SK-N-SH treated with all-trans-retinoic acid at 6 μM for 48 hours (cell line): ENCODE results near the gene TEX14.

ENCODE experiments used
- ATAC-seq: fragments of 200-7000 bp; cut with Tn5 transposase; 3 replicates; pipeline ENCODE4 v1.9.1; 2020; ENCODE audit warnings: mild to moderate bottlenecking, moderate library complexity
- ARNTL ChIP-seq: fragments of 450-650 bp; formaldehyde crosslinking; IDR thresholded peaks from 2 replicates; pipeline ENCODE4 v1.5.0; 2020; ENCODE audit warnings: low read depth, mild to moderate bottlenecking, moderate library complexity, borderline replicate concordance
- BACH2 ChIP-seq: fragments of 250-450 bp; sonication (Bioruptor Pico); IDR thresholded peaks from 2 replicates; pipeline ENCODE4 v1.9.0; 2021; ENCODE audit warnings: mild to moderate bottlenecking, borderline replicate concordance
- CSDC2 ChIP-seq: fragments of 250-450 bp; sonication (Bioruptor Pico); IDR thresholded peaks from 2 replicates; pipeline ENCODE4 v1.5.0; 2020; ENCODE audit warnings: mild to moderate bottlenecking, moderate library complexity
- GLIS3 ChIP-seq: fragments of 250-450 bp; sonication (Bioruptor Pico); IDR thresholded peaks from 2 replicates; pipeline ENCODE4 v1.5.0; 2020; ENCODE audit warnings: mild to moderate bottlenecking, moderate library complexity
- ISL1 ChIP-seq: fragments of 250-450 bp; sonication (Bioruptor Pico); IDR thresholded peaks from 2 replicates; pipeline ENCODE4 v2.1.2; 2022; ENCODE audit warnings: mild to moderate bottlenecking, moderate library complexity
- OSR1 ChIP-seq: fragments of 250-450 bp; sonication (Bioruptor Pico); IDR thresholded peaks from 2 replicates; pipeline ENCODE4 v1.8.0; 2022; ENCODE audit warnings: moderate library complexity, mild to moderate bottlenecking, inconsistent platforms
- PATZ1 ChIP-seq: fragments of 250-450 bp; sonication (Bioruptor Pico); IDR thresholded peaks from 2 replicates; pipeline ENCODE4 v1.8.0; 2020; ENCODE audit warnings: mild to moderate bottlenecking, moderate library complexity, borderline replicate concordance
- POU6F1 ChIP-seq: fragments of 250-450 bp; sonication (Bioruptor Pico); IDR thresholded peaks from 2 replicates; pipeline ENCODE4 v1.8.0; 2021; ENCODE audit warnings: low read depth, mild to moderate bottlenecking, moderate library complexity, borderline replicate concordance
- PPARA ChIP-seq: fragments of 250-450 bp; sonication (Bioruptor Pico); IDR thresholded peaks from 2 replicates; pipeline ENCODE4 v1.5.0; 2020; ENCODE audit warnings: mild to moderate bottlenecking, borderline replicate concordance
- RARB ChIP-seq: fragments of 250-450 bp; sonication (Bioruptor Pico); IDR thresholded peaks from 2 replicates; pipeline ENCODE4 v1.8.0; 2021; ENCODE audit warnings: mild to moderate bottlenecking, moderate library complexity
- SNAI2 ChIP-seq: fragments of 250-450 bp; sonication (Bioruptor Pico); IDR thresholded peaks from 2 replicates; pipeline ENCODE4 v1.5.0; 2020; ENCODE audit warnings: mild to moderate bottlenecking, moderate library complexity
- TCF4 ChIP-seq: fragments of 250-450 bp; sonication (Bioruptor Pico); IDR thresholded peaks from 2 replicates; pipeline ENCODE4 v1.8.0; 2021; ENCODE audit warnings: mild to moderate bottlenecking, moderate library complexity, borderline replicate concordance
- TOX ChIP-seq: fragments of 250-450 bp; sonication (Bioruptor Pico); IDR thresholded peaks from 2 replicates; pipeline ENCODE4 v1.8.0; 2021; ENCODE audit warnings: mild to moderate bottlenecking, moderate library complexity, borderline replicate concordance
- TSHZ2 ChIP-seq: fragments of 250-450 bp; sonication (Bioruptor Pico); IDR thresholded peaks from 2 replicates; pipeline ENCODE4 v1.5.0; 2020; ENCODE audit warnings: mild to moderate bottlenecking, moderate library complexity
- ZFP30 ChIP-seq: fragments of 450-650 bp; formaldehyde crosslinking; IDR thresholded peaks from 2 replicates; pipeline ENCODE4 v1.5.0; 2022; ENCODE audit warnings: mild to moderate bottlenecking, moderate library complexity
- ZNF565 ChIP-seq: fragments of 450-650 bp; formaldehyde crosslinking; conservative IDR thresholded peaks from 2 replicates; pipeline ENCODE4 v1.5.0; 2020; ENCODE audit warnings: low read depth, mild to moderate bottlenecking, moderate library complexity
- ZNF70 ChIP-seq: fragments of 450-650 bp; formaldehyde crosslinking; IDR thresholded peaks from 2 replicates; pipeline ENCODE4 v1.5.0; 2020; ENCODE audit warnings: mild to moderate bottlenecking, moderate library complexity
- ZNF8 ChIP-seq: fragments of 450-650 bp; formaldehyde crosslinking; IDR thresholded peaks from 2 replicates; pipeline ENCODE4 v1.5.0; 2020; ENCODE audit warnings: mild to moderate bottlenecking, moderate library complexity
- TF ChIP-seq, protein P1 (sequence below): fragments of 250-450 bp; sonication (Bioruptor Pico); IDR thresholded peaks from 2 replicates; pipeline ENCODE4 v1.5.1; 2020; ENCODE audit warnings: low read depth, mild to moderate bottlenecking, moderate library complexity

The TEX14 gene

DNA sequence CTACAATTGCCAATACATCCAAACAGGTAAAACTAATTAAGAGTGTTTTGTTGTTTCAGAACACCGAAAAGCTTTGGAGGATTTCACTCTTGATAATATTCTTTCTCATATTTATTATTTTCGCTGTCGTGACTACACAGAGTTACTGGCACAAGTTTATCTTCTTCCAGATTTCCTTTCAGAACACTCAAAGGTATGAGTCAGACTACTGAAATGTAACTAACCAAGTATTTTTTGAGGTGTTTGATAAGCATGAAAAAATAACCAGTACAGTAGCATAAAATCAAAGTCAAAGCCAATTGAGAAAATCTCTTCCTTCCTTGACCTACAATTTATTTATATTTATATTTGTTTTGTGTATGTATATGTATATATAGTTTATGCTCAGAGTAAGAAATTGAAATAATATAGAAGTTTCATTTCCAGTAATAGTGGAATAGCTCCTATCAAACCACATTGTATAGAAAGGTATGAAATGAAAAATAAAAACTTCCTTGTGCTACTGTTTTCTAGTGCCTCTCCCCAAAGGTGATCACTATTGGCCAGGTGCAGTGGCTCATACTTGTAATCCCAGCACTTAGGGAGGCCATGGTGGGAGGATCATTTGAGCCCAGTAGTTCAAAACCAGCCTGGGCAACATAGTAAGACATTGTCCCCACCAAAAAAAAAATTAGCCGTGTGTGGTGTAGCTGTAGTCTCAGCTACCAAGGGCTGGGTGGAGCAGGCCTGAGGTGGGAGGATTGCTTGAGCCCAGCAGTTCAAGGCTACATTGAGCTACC lies 11.5 kb upstream of the TEX14 start:
- TF ChIP-seq RARB (CRISPR knock-in tag) (no peak), ISL1 (CRISPR knock-in tag) (peak; percentile 72), ARNTL (CRISPR knock-in tag) (no peak)
- peak; percentile 73 for ATAC-seq

DNA sequence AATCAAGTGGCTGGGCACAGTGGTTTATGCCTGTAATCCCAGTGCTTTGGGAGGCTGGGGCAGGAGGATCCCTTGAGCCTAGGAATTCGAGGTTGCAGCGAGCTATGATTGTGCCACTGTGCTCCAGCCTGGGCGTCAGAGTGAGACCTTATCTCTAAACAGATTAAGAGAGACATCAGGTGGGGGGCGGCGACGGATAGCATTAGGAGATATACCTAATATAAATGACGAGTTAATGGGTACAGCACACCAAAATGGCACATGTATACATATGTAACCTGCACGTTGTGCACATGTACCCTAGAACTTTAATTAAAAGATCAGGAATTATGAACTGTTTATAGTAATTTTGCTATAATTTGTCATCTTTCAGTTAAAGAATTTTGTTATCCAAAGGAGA lies 10.9 kb upstream of the TEX14 start:
- no peak for TF ChIP-seq TOX
- TF ChIP-seq ZNF565: no peak
- no peak for TF ChIP-seq CSDC2 (CRISPR knock-in tag)
- no peak for TF ChIP-seq ZFP30 (CRISPR knock-in tag)
- no peak for TF ChIP-seq BACH2
- TF ChIP-seq ZNF8 (CRISPR knock-in tag): no peak
- TF ChIP-seq GLIS3 (CRISPR knock-in tag): no peak
- no peak for TF ChIP-seq OSR1 (CRISPR knock-in tag)
- TF ChIP-seq ARNTL (CRISPR knock-in tag): no peak
- no peak for TF ChIP-seq PATZ1 (CRISPR knock-in tag)
- no peak for TF ChIP-seq POU6F1 (CRISPR knock-in tag)
- TF ChIP-seq, protein P1, sequence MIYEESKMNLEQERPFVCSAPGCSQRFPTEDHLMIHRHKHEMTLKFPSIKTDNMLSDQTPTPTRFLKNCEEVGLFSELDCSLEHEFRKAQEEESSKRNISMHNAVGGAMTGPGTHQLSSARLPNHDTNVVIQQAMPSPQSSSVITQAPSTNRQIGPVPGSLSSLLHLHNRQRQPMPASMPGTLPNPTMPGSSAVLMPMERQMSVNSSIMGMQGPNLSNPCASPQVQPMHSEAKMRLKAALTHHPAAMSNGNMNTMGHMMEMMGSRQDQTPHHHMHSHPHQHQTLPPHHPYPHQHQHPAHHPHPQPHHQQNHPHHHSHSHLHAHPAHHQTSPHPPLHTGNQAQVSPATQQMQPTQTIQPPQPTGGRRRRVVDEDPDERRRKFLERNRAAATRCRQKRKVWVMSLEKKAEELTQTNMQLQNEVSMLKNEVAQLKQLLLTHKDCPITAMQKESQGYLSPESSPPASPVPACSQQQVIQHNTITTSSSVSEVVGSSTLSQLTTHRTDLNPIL: no peak
- TF ChIP-seq TCF4 (CRISPR knock-in tag): no peak
- TF ChIP-seq TSHZ2 (CRISPR knock-in tag): no peak
- ATAC-seq: no peak; the same call in 2 of the 3 replicates

DNA sequence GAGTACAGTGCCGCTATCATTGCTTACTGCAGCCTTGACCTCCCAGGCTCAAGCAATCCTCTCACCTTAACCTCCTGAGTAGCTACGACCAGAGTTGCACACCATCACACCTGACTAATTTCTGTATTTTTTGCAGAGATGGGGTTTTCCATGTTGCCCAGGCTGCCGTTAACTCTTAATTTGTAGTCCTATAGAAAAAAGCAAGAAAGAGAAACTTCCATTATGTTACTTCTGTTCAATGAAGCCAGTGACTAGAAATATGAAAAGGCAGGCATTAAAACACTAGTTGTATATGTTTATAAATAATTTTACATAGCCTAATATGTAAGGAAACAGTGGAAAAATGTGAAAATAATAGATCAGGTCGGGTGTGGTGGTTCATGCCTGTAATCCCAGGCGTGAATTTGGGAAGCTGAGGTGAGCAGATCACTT lies 10.2 kb upstream of the TEX14 start:
- ATAC-seq: no peak

More for the DNA sequence above, 10.2 kb upstream of the TEX14 start:
- TF ChIP-seq ZNF565 (no peak), RARB (CRISPR knock-in tag) (no peak), ZNF70 (no peak), PATZ1 (CRISPR knock-in tag) (no peak), TSHZ2 (CRISPR knock-in tag) (no peak), POU6F1 (CRISPR knock-in tag) (no peak), BACH2 (no peak), SNAI2 (CRISPR knock-in tag) (no peak), TOX (no peak), PPARA (CRISPR knock-in tag) (no peak), CSDC2 (CRISPR knock-in tag) (no peak)
